Measurements from ENCODE around the gene SERGEF. TPM values are rescaled to one million over a fixed set of nuclear protein-coding genes. Genes with fewer than 3 reads are reported as not detected.

The SERGEF gene
- total RNA-seq, 4 donors from 2014 or later, result 32.0 to 50.2 (median 37.6) TPM

GRCh38 chr11:17753153-17753552 is 259.7 kb downstream of the SERGEF start:
- intact Hi-C loops (cut with DNase I), result no loop called here
- Histone ChIP-seq H3K4me3 (no peak overlapping the region), H3K9me3 (no peaks in the 10 kb centered on the region), H3K27me3 (peaks cover 0 to 21% (median 0%) of the 10 kb centered on the region in 4 donors), H3K27ac (replicated peaks in 1 of 4) (no peak overlapping the region), H3K4me1 (no peaks in the 10 kb centered on the region), H3K36me3 (no peaks in the 10 kb centered on the region)
- 79% methylated on average over 4 of the region's 5 CpGs for WGBS
- DNase-seq (ENCODE audit: extremely low spot score), result no peak
- TF ChIP-seq EP300 (IDR thresholded peaks at IDR 0.05), result no peak
- TF ChIP-seq POLR2AphosphoS5 (IDR thresholded peaks at IDR 0.05), result no peak
- no peak for TF ChIP-seq CTCF (IDR thresholded peaks at IDR 0.05)
- TF ChIP-seq POLR2A (IDR thresholded peaks at IDR 0.05; ENCODE audit: low read depth), result no peak

- Histone ChIP-seq H3K27me3 (peaks cover 0 to 31% (median 0%) of the 10 kb centered on the region in 4 donors), H3K27ac (replicated peaks in 1 of 4) (no peak overlapping the region), H3K36me3 (no peaks in the 10 kb centered on the region), H3K4me1 (no peaks in the 10 kb centered on the region), H3K4me3 (no peak overlapping the region), H3K9me3 (no peaks in the 10 kb centered on the region)
- WGBS, result 81% methylated on average over 7 of the region's 7 CpGs
- DNase-seq (ENCODE audit: extremely low spot score), result no peak
- no peak for TF ChIP-seq POLR2A (IDR thresholded peaks at IDR 0.05; ENCODE audit: low read depth)
- intact Hi-C loops (cut with DNase I), result no loop called here
These were observed 260.7 kb downstream of the SERGEF start for GRCh38 chr11:17752144-17752543.

GRCh38 chr11:17751558-17751957 is 261.3 kb downstream of the SERGEF start:
- no peaks in the 10 kb centered on the region for H3K9me3 ChIP-seq
- intact Hi-C loops (cut with DNase I), result no loop called here
- no peak for DNase-seq (ENCODE audit: extremely low spot score)
- H3K27ac ChIP-seq (replicated peaks in 1 of 4), result no peak overlapping the region
- H3K27me3 ChIP-seq, result peaks cover 0 to 37% (median 0%) of the 10 kb centered on the region in 4 donors
- TF ChIP-seq POLR2A (IDR thresholded peaks at IDR 0.05; ENCODE audit: low read depth) (no peak), CTCF (IDR thresholded peaks at IDR 0.05) (no peak), POLR2AphosphoS5 (IDR thresholded peaks at IDR 0.05) (no peak), EP300 (IDR thresholded peaks at IDR 0.05) (no peak)
- H3K4me3 ChIP-seq, result no peak overlapping the region
- 75% methylated on average over 2 of the region's 2 CpGs for WGBS
- no peaks in the 10 kb centered on the region for H3K4me1 ChIP-seq
- no peaks in the 10 kb centered on the region for H3K36me3 ChIP-seq

GRCh38 chr11:17750801-17751165 is 262.1 kb downstream of the SERGEF start:
- Histone ChIP-seq H3K27ac (replicated peaks in 1 of 4) (no peak overlapping the region), H3K4me1 (no peaks in the 10 kb centered on the region), H3K36me3 (no peaks in the 10 kb centered on the region), H3K4me3 (no peak overlapping the region), H3K27me3 (peaks cover 0 to 42% (median 0%) of the 10 kb centered on the region in 4 donors), H3K9me3 (no peaks in the 10 kb centered on the region)
- intact Hi-C loops (cut with DNase I), result no loop called here
- DNase-seq (ENCODE audit: extremely low spot score), result no peak
- 61% methylated on average over 2 of the region's 2 CpGs for WGBS
- TF ChIP-seq POLR2AphosphoS5 (IDR thresholded peaks at IDR 0.05) (no peak), POLR2A (IDR thresholded peaks at IDR 0.05; ENCODE audit: low read depth) (no peak), EP300 (IDR thresholded peaks at IDR 0.05) (no peak), CTCF (IDR thresholded peaks at IDR 0.05) (no peak)

- intact Hi-C loops (cut with DNase I), result no loop called here
- H3K27ac ChIP-seq (replicated peaks in 1 of 4), result no peak overlapping the region
- no peak overlapping the region for H3K4me3 ChIP-seq
- no peaks in the 10 kb centered on the region for H3K4me1 ChIP-seq
- peaks cover 0 to 42% (median 0%) of the 10 kb centered on the region in 4 donors for H3K27me3 ChIP-seq
- DNase-seq (ENCODE audit: extremely low spot score), result no peak
- no peaks in the 10 kb centered on the region for H3K9me3 ChIP-seq
- WGBS, result 72% methylated on average over 13 of the region's 13 CpGs
- TF ChIP-seq POLR2A (IDR thresholded peaks at IDR 0.05; ENCODE audit: low read depth) (no peak), CTCF (IDR thresholded peaks at IDR 0.05) (no peak), POLR2AphosphoS5 (IDR thresholded peaks at IDR 0.05) (no peak), EP300 (IDR thresholded peaks at IDR 0.05) (no peak)
- no peaks in the 10 kb centered on the region for H3K36me3 ChIP-seq
These were observed 262.6 kb downstream of the SERGEF start for GRCh38 chr11:17750013-17750800.

Measured in esophagus muscularis mucosa (tissue), 4 donors.